Skeletal muscle cell (primary cell): Measurements from ENCODE around the gene DPP10.
"Not testable (repeated sequence)": the region's sequence is repeated elsewhere in the genome, so short reads cannot be mapped to it uniquely, and the experiment has no call there.

Experiments
- DNase-seq: peaks from one replicate; pipeline ENCODE4 v3.0.0-alpha.2; 2010; ENCODE audit warnings: low read depth
- H3K4me3 ChIP-seq: 2 replicates; pipeline ENCODE4 v1.5.1; 2011; ENCODE audit warnings: low read depth, mild to moderate bottlenecking, control low read depth, low read length, moderate library complexity

The DPP10 gene

DNA sequence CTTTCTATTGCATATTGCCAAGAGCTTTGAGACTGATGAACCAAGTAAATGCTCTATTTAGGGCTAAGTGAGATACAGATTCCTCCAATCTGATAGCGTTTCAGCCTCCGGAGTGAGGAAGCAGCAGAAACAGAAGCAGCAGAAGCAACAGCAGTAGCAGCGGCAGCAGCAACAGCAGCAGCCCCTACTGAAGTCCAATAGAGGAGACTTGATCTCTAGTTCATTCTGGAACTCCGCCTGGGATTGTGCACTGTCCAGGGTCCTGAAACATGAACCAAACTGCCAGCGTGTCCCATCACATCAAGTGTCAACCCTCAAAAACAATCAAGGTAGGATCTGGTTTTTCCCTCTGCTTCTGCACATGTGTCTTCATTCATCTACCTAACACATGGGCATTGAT is at the start of gene DPP10:
Gene DPP10 (plus strand): TSS at position 132 of the 400 bp plus-strand sequence.
- no peak for DNase-seq

GRCh38 chr2:114400890-114401289 is 41.6 kb upstream of the DPP10 start:
- H3K4me3 ChIP-seq: no peak overlapping the region
- DNase-seq: no peak

More for the DNA sequence above, at the start of gene DPP10:
- no peak within 1 kb of the TSS for H3K4me3 ChIP-seq

- no peak for DNase-seq
- no peak overlapping the region for H3K4me3 ChIP-seq
Measured at GRCh38 chr2:114405247-114406116, 37.0 kb upstream of the DPP10 start.

DNA sequence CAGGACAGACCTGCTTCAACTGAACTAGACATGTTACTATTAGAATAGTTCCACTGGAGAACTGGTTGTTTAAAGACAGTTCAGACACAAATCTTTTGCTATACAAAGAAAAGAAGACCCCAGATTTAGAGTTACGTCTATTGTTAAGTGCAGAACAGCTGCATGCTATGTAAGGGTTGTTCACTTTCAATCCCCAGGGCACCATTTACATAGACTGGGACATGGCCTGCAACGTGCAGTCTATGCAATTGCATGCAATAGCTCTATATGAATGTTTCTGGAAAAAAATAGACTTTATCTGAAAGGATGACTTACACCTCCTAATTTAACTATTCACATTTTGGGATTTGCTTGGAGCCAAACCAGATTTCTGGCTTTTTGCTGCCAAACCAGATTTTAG is 36.1 kb upstream of the DPP10 start:
- no peak for DNase-seq
- H3K4me3 ChIP-seq: no peak overlapping the region

DNA sequence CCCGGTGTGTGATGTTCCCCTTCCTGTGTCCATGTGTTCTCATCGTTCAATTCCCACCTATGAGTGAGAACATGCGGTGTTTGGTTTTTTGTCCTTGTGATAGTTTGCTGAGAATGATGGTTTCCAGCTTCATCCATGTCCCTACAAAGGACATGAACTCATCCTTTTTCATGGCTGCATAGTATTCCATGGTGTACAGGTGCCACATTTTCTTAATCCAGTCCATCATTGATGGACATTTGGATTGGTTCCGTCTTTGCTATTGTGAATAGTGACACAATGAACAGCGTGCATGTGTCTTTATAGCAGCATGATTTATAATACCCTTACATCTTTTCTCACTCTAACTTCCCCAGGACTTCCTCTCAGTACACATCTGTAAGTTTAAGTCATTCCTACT is 35.1 kb upstream of the DPP10 start:
- DNase-seq, H3K4me3 ChIP-seq: not testable (repeated sequence)

DNA sequence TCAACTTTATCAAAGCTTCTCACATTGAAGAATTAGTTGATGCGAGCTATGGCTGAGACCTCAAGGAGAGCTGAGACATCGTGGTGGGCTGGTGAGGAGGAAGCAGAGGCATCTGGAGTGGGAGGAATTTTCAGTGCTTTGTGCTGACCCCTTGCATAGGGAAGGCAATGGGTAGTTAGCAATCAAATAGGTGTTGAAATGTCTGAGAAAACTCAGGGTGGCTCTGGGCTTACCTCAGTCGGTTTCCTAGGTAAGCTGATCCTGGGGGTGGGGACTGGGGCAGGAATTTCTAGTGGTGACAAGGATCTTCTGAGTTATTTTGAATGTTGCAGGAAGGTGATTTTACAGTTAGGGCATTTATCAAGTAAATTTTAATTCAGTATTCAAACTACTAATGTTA is 20.7 kb upstream of the DPP10 start:
- DNase-seq: no peak
- no peak overlapping the region for H3K4me3 ChIP-seq

GRCh38 chr2:114424699-114425098 is 17.7 kb upstream of the DPP10 start:
- no peak for DNase-seq
- no peak overlapping the region for H3K4me3 ChIP-seq

DNA sequence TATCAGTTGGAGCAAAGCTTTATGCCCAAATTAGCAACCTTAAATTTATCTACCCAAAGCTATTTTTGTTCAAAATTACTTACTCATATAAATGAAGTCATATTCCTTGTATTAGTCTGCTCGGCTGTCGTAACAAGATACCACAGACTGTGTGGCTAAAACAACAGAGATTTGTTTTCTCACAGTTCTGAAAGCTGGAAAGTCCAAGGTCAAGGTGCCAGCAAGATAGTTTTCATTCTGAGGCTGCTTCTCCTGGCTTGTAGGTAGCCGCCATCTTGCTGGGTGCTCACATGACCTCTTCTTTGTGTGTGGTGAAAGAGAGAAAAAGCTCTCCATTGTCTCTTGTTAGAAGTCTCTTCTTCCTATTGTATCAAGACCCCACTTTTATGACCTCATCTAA is 15.7 kb upstream of the DPP10 start:
- no peak overlapping the region for H3K4me3 ChIP-seq
- DNase-seq: no peak

DNA sequence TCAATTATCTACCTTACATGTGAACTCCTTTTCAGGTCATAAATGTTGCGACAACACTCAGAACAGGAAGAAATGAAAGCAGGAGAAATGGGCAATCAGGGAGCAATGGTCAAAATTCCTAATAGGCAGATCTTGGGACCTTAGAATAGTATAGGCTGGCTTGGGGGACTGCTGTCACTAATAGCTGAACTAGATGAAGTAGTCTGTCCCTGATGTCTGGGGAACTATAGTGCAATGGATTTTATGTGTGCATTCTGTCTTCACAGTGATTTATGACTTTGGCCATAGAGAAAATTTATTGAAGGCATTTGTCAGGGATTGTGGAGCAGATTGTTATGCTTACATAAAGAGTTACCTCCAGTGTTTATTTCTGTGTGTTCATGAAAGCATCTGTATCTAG is 6.1 kb upstream of the DPP10 start:
- DNase-seq: no peak
- no peak overlapping the region for H3K4me3 ChIP-seq

- no peak overlapping the region for H3K4me3 ChIP-seq
- no peak for DNase-seq
Measured at GRCh38 chr2:114446571-114446970, 4.1 kb downstream of the DPP10 start.

- no peak overlapping the region for H3K4me3 ChIP-seq
- DNase-seq: no peak
Measured at GRCh38 chr2:114450639-114451038, 8.2 kb downstream of the DPP10 start.

DNA sequence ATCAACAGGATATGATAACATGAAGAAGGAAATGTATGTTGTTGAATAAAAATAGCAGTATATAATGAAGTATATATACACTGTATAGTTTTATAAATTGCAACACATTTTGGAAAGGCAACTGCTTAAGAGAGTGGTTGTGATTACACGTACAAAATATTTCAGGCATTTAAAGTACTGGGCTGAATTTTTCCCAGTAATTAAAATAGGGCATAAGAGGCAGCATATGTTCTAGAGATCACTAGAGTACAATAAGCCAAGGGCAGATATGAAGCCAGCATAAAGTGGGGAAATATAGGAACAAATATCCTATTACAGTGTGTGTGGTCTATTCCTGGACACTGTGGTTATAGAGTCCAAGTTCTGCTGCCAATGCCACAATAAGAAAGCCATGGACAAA is 14.1 kb downstream of the DPP10 start:
- DNase-seq: no peak
- H3K4me3 ChIP-seq: no peak overlapping the region

GRCh38 chr2:114457956-114458355 is 15.5 kb downstream of the DPP10 start:
- no peak for DNase-seq
- no peak overlapping the region for H3K4me3 ChIP-seq

GRCh38 chr2:114461116-114461515 is 18.7 kb downstream of the DPP10 start:
- DNase-seq: no peak
- no peak overlapping the region for H3K4me3 ChIP-seq

GRCh38 chr2:114464961-114465706 is 22.7 kb downstream of the DPP10 start:
- no peak overlapping the region for H3K4me3 ChIP-seq
- DNase-seq: no peak

- H3K4me3 ChIP-seq: no peak overlapping the region
- no peak for DNase-seq
Measured at GRCh38 chr2:114468343-114468742, 25.9 kb downstream of the DPP10 start.

DNA sequence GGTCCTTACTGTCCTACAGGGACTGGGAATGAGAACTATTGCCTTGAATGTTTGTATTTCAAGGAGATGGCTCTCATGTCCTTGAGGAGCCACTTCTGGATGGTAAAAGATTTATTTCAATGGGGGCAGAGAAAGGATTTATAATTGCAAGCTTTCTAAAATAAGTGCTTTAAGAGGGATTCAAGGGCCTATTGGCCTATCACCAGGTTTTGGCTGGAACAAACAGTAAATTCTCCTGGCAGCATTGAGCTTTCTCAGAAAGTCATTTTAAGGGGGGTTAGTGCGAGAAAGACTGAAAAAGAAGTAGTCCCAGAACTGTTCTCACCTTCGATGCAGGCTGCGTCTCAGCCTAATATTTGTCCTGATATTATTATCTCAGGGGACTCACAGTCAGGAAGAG is 29.8 kb downstream of the DPP10 start:
- no peak for DNase-seq
- no peak overlapping the region for H3K4me3 ChIP-seq

DNA sequence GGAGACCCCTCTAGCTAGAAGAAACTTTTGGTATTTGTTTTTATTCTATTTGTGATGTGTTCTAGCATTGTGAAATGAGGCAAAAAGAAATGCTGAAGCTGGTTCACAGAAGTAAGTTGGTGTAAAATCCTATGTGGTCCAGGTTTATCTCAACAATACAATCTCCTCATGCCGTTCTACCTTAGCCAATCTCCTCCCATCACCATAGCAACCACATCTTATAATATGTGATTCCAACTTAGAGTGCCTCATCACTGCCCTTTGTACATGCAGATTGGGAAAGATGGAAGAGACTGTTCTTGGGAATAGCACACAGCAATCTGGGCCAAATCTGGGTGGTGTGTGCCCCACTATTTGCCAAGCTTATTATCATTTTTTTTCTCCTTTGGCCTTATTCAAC is 30.3 kb downstream of the DPP10 start:
- no peak for DNase-seq

DNA sequence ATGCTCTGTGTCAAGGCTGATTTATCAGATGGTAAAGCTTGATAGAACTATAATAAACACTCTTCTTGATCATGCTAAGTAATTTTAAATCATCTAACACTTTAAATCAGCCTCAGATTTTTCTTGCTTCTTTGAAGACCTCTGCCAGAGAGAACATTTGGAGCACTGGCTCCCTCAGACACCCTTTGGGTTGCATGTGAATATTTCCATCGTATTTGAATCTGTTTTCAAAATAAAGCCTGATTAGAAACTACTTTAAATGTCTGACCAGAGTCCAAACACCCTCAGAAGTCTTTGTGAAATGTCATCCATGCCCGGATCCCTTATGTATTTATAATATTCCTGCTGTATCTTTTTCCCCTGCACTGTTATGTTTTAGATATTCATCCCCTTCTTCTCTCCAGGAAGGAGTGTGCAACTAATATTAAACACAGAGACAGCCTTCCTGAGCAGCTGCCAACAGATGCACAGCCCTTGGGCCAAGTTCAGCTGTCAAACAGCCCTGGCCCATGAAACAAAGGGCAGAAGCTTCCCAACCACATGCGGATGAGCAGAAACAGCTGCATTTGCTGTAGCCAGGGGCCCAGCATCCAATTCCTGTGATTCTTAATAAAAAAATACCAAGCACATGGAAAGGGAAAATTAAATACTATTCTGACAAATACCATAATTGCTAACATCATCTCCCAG is 46.5 kb downstream of the DPP10 start:
- no peak overlapping the region for H3K4me3 ChIP-seq
- no peak for DNase-seq

More for the DNA sequence above, 30.3 kb downstream of the DPP10 start:
- no peak overlapping the region for H3K4me3 ChIP-seq

DNA sequence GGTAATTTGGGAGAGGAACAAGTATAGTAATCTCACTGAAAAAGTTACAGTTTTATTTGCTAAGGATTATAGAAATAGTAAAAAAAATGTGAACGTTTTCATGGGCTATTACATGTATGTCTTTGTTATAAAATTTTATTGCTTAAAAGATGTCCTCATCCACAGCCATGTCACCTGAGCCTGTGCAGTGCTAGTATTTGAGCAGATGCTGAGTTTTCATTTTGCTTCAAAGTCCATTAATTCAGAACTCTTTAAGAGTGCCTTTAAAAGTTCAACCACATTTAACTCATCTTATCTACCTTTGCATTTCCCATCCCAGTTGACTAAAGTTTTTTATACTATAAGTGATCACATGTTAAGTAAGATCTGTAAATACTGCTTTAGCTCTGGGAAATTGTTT is 52.6 kb downstream of the DPP10 start:
- DNase-seq: no peak

More for the DNA sequence above, 52.6 kb downstream of the DPP10 start:
- H3K4me3 ChIP-seq: no peak overlapping the region
